A673 (cell line): ENCODE results near the gene GAB2. TPM values are rescaled to one million over a fixed set of nuclear protein-coding genes. Genes with fewer than 3 reads are reported as not detected.

Experiments
- BruUV-seq: library from RNA; stranded (reverse); fragments of 400-500 nt; replicated peaks from 2 replicates; lab custom pipeline; 2021; lab: Mats Ljungman, UMichigan
- CTCF ChIA-PET: fragments of 300-600 bp; sonication (Branson Sonifier 250); formaldehyde crosslinking; loops from one replicate; lab custom pipeline; 2022; ENCODE audit warnings: antibody characterized with exemption; lab: Charles Lee
- POLR2A ChIA-PET: fragments of 300-600 bp; sonication (Branson Sonifier 250); formaldehyde crosslinking; loops from one replicate; lab custom pipeline; 2022; ENCODE audit warnings: antibody characterized with exemption; ENCODE audit not compliant: low non-redundant PET; lab: Charles Lee
- DNase-seq: peaks from one replicate; pipeline ENCODE4 v3.0.0-alpha.2; 2015; ENCODE audit warnings: low spot score
- H3K27ac ChIP-seq: fragments of 200-600 bp; sonication (generic); 2 replicates; pipeline ENCODE4 v1.5.1; 2016; ENCODE audit warnings: mixed run types, low read depth, mild to moderate bottlenecking, mixed read lengths, antibody characterized with exemption, low read length; ENCODE audit not compliant: poor library complexity, severe bottlenecking
- H3K27me3 ChIP-seq: fragments of 200-600 bp; sonication (generic); replicated peaks from 2 replicates; pipeline ENCODE4 v1.6.1; 2017; ENCODE audit warnings: mixed run types, low read depth, mild to moderate bottlenecking, mixed read lengths, antibody characterized with exemption, low read length; ENCODE audit not compliant: insufficient read depth, poor library complexity
- H3K36me3 ChIP-seq: fragments of 200-600 bp; sonication (generic); 2 replicates; pipeline ENCODE4 v1.6.1; 2016; ENCODE audit warnings: mixed run types, mild to moderate bottlenecking, mixed read lengths, antibody characterized with exemption, low read length; ENCODE audit not compliant: insufficient read depth, poor library complexity, severe bottlenecking
- H3K4me1 ChIP-seq: fragments of 200-600 bp; sonication (generic); 2 replicates; pipeline ENCODE4 v1.6.1; 2017; ENCODE audit warnings: mixed run types, mild to moderate bottlenecking, mixed read lengths, antibody characterized with exemption, low read length; ENCODE audit not compliant: insufficient read depth, poor library complexity, severe bottlenecking
- H3K4me3 ChIP-seq: fragments of 200-600 bp; sonication (generic); 2 replicates; pipeline ENCODE4 v1.5.1; 2016; ENCODE audit warnings: low read depth, mixed run types, mild to moderate bottlenecking, mixed read lengths, low read length; ENCODE audit not compliant: poor library complexity, severe bottlenecking
- H3K9me3 ChIP-seq: fragments of 200-600 bp; sonication (generic); 2 replicates; pipeline ENCODE4 v1.6.1; 2016; ENCODE audit warnings: mixed run types, low read depth, mild to moderate bottlenecking, mixed read lengths, antibody characterized with exemption, low read length; ENCODE audit not compliant: poor library complexity, severe bottlenecking
- EZH2 ChIP-seq: fragments of 200-600 bp; sonication (generic); IDR thresholded peaks from 2 replicates; pipeline ENCODE4 v1.6.1; 2017; ENCODE audit warnings: borderline replicate concordance, low read depth, mild to moderate bottlenecking, mixed read lengths, antibody characterized with exemption, low read length; ENCODE audit not compliant: poor library complexity, severe bottlenecking
- intact Hi-C: fragments of 100-400 bp; cut with micrococcal nuclease; formaldehyde crosslinking; loops from one replicate; pipeline ENCODE4 v1.10.0; 2022; ENCODE audit not compliant: unreplicated experiment
- total RNA-seq: library from RNA; stranded (reverse); gene quantifications from 2 replicates; pipeline ENCODE4 v1.2.3, GENCODE V29; 2021
- TF ChIP-seq, protein P1 (sequence below): fragments of 300-800, 200-600 bp; sonication (generic); conservative IDR thresholded peaks from 2 replicates; pipeline ENCODE4 v1.5.1; 2017; ENCODE audit warnings: low read depth, mild to moderate bottlenecking, antibody characterized with exemption, low read length, moderate library complexity, mixed read lengths

GAB2 gene
- total RNA-seq, 1 experiment from 2014 or later: 21.5 TPM

DNA sequence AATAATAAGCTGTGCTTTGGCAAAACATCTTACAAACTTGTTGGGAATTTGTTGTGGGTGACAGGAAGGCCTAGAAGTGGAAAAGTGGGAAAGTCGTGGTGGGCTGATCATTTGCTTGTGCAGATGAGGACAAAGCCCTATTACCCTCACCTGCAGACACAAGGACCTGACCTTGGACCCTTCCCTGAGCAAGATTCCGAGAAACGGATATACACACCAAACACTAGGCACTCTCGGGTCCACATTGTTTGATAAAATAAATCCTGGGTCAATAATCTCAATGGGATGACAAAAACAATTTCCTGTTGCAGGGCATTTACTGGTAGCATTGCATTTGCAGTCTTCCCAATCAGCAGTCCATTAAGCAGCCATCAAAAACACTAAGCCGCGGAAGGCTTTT lies 89.7 kb downstream of the GAB2 start:
- H3K4me3 ChIP-seq: no peak overlapping the region
- no peak for DNase-seq
- ChIA-PET CTCF (no interaction called here), POLR2A (no interaction called here)
- intact Hi-C loops: no loop called here
- H3K27me3 ChIP-seq: no peaks in the 10 kb centered on the region
- peaks cover 12% of the 10 kb centered on the region for H3K4me1 ChIP-seq
- TF ChIP-seq EZH2: no peak
- TF ChIP-seq, protein P1, sequence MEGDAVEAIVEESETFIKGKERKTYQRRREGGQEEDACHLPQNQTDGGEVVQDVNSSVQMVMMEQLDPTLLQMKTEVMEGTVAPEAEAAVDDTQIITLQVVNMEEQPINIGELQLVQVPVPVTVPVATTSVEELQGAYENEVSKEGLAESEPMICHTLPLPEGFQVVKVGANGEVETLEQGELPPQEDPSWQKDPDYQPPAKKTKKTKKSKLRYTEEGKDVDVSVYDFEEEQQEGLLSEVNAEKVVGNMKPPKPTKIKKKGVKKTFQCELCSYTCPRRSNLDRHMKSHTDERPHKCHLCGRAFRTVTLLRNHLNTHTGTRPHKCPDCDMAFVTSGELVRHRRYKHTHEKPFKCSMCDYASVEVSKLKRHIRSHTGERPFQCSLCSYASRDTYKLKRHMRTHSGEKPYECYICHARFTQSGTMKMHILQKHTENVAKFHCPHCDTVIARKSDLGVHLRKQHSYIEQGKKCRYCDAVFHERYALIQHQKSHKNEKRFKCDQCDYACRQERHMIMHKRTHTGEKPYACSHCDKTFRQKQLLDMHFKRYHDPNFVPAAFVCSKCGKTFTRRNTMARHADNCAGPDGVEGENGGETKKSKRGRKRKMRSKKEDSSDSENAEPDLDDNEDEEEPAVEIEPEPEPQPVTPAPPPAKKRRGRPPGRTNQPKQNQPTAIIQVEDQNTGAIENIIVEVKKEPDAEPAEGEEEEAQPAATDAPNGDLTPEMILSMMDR: no peak
- no peaks in the 10 kb centered on the region for H3K36me3 ChIP-seq
- no peak overlapping the region for H3K27ac ChIP-seq
- BruUV-seq: no TSS peak
- no peaks in the 10 kb centered on the region for H3K9me3 ChIP-seq

DNA sequence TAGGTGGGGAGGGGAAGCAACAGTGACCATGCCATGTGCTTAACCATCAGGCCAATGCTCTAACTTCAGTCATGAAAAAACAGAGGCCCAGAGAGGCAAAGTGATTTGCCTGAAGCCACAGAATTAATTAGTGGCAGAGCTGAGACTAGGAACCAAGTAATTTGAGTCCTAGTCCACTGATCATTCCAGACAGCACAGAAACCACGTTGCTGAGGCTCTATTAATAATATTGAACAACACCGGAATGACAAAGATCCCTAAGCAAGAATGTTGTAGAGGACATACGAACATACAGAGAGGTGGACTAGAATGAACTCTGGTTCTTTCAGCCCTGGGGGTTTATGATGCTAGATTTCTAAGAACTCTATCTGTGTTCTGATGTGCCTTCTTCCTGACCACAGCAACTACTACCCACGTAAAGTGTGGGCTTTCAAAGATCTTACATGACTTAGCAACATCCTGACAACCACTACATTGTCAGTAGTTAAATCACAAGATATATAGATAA lies 92.3 kb downstream of the GAB2 start:
- Histone ChIP-seq H3K4me3 (no peak overlapping the region), H3K27me3 (no peaks in the 10 kb centered on the region), H3K36me3 (no peaks in the 10 kb centered on the region), H3K27ac (no peak overlapping the region), H3K9me3 (no peaks in the 10 kb centered on the region), H3K4me1 (no peaks in the 10 kb centered on the region)
- ChIA-PET POLR2A (no interaction called here), CTCF (no interaction called here)
- no peak for DNase-seq
- BruUV-seq: no TSS peak
- no peak for TF ChIP-seq EZH2
- TF ChIP-seq, protein P1: no peak
- intact Hi-C loops: no loop called here

DNA sequence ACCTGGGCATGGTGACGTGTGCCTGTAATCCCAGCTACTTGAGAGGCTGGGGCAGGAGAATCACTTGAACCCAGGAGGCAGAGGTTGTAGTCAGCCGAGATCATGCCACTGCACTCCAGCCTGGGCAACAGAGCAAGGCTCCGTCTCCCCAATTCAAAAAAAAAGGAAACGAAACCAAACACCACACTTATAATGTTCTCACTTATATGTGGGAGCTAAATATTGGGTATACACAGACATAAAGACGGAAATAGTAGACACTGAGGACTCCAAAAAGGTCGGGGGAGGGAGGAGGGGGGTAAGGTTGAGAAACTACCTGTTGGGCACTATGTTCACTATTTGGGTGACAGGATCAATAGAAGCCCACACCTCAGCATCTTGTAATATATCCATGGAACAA lies 94.3 kb downstream of the GAB2 start:
- intact Hi-C loops: no loop called here
- no TSS peak for BruUV-seq
- Histone ChIP-seq H3K27ac (no peak overlapping the region), H3K4me1 (peaks cover 11% of the 10 kb centered on the region), H3K9me3 (no peaks in the 10 kb centered on the region), H3K27me3 (no peaks in the 10 kb centered on the region), H3K4me3 (no peak overlapping the region), H3K36me3 (no peaks in the 10 kb centered on the region)
- DNase-seq: no peak
- no peak for TF ChIP-seq EZH2
- TF ChIP-seq, protein P1: no peak
- POLR2A ChIA-PET: no interaction called here
- CTCF ChIA-PET: no interaction called here
